ENCODE results near the gene ODAD2.

The ODAD2 gene

DNA sequence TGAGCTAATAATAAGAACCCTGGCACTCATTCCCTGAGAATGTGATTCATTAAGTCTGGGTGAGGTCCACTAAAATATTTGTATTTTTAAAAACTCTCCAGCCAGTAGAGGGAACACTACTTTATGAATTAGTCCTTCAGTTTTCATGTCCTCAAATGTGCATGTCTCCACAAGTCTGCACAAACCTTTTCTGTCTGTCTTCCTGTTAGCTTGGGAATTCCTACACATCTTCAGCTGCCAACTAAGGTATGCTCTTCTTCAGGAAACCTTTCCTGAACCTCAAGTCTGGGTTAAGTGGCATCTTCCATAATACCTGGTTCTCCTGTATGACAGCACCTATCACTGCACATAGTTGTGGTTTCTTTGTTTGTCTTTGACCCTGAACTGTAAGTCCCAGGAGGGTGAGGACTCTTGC lies 133.7 kb downstream of the ODAD2 start:
- H3K27me3 ChIP-seq (replicated peaks; ENCODE audit: control insufficient read depth, insufficient read depth, low read length, poor library complexity, severe bottlenecking): no peaks in the 10 kb centered on the region
- H3K27ac ChIP-seq (ENCODE audit: insufficient read depth, low read length, poor library complexity, severe bottlenecking): no peak overlapping the region
- no peaks in the 10 kb centered on the region for H3K9me3 ChIP-seq (ENCODE audit: control insufficient read depth, low read length)

DNA sequence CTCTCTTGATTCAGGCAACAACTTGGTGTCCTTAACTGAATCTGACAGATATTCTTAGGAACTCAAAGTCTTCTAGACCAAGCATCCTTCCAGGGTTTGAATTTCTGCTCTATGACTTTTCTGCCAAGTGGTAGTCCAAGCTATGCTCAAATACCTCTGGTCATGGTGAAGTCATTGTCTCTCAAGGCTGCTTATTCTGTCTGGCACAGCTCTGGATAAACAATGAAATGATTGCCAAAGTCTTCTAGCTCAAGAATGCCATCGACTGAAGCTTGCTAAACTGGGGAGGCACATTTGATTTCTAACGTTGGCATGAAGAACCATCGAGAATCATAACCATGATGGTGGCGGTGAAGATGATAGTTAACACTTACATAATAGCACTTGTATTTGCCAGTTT lies 137.1 kb downstream of the ODAD2 start:
- Histone ChIP-seq H3K27ac (ENCODE audit: insufficient read depth, low read length, poor library complexity, severe bottlenecking) (no peak overlapping the region), H3K4me3 (ENCODE audit: insufficient read depth, low read depth, low read length, poor library complexity, severe bottlenecking) (no peak overlapping the region), H3K27me3 (replicated peaks; ENCODE audit: control insufficient read depth, insufficient read depth, low read length, poor library complexity, severe bottlenecking) (no peaks in the 10 kb centered on the region), H3K9me3 (ENCODE audit: control insufficient read depth, low read length) (no peaks in the 10 kb centered on the region), H3K36me3 (ENCODE audit: control insufficient read depth, insufficient read depth, low read length) (no peaks in the 10 kb centered on the region), H3K4me1 (ENCODE audit: control insufficient read depth, insufficient read depth, low read length, poor library complexity, severe bottlenecking) (no peaks in the 10 kb centered on the region)
- no peak for DNase-seq

More for the DNA sequence above, 133.7 kb downstream of the ODAD2 start:
- Histone ChIP-seq H3K4me3 (ENCODE audit: insufficient read depth, low read depth, low read length, poor library complexity, severe bottlenecking) (no peak overlapping the region), H3K36me3 (ENCODE audit: control insufficient read depth, insufficient read depth, low read length) (no peaks in the 10 kb centered on the region), H3K4me1 (ENCODE audit: control insufficient read depth, insufficient read depth, low read length, poor library complexity, severe bottlenecking) (no peaks in the 10 kb centered on the region)
- DNase-seq: no peak

DNA sequence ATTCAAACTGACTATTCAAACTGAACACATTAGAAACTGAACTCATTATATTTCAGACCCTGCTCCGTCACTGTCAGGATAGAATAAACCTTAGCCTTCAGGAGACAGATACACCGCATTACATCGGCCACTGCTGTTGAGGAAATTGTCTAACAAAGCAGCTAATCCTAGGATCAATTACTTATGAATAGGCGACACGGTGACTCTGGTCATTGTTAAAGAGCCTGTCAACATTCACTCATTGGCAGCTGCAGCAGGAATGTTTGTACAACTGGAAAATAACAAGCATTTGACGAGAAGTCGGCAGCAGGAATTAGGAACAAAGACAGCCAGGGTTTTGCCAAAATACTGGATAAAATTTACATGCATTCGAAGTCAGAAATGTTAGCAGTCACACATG lies 141.3 kb downstream of the ODAD2 start:
- DNase-seq: no peak
- Histone ChIP-seq H3K27me3 (replicated peaks; ENCODE audit: control insufficient read depth, insufficient read depth, low read length, poor library complexity, severe bottlenecking) (no peaks in the 10 kb centered on the region), H3K9me3 (ENCODE audit: control insufficient read depth, low read length) (no peaks in the 10 kb centered on the region), H3K27ac (ENCODE audit: insufficient read depth, low read length, poor library complexity, severe bottlenecking) (no peak overlapping the region), H3K4me1 (ENCODE audit: control insufficient read depth, insufficient read depth, low read length, poor library complexity, severe bottlenecking) (no peaks in the 10 kb centered on the region), H3K4me3 (ENCODE audit: insufficient read depth, low read depth, low read length, poor library complexity, severe bottlenecking) (no peak overlapping the region), H3K36me3 (ENCODE audit: control insufficient read depth, insufficient read depth, low read length) (no peaks in the 10 kb centered on the region)

DNA sequence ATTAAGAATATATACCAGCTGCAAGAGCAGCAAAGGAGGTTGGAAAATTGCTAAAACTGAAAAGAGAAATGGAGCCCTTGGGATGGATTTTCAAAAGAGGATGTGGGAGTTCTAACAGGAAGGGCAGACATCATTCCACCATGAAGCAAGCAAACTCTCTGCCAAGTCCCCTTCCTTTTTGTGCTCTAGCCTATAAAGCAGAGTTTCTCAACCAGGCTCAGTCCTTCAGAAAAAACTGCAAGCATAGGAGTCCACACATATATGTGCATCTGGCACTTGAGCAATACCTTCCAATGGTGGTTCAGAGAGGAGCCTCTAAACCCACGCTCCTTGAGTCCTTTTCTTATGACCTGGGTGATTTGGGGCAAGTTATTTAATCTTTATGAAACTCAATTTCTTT lies 154.7 kb downstream of the ODAD2 start:
- H3K4me1 ChIP-seq (ENCODE audit: control insufficient read depth, insufficient read depth, low read length, poor library complexity, severe bottlenecking): no peaks in the 10 kb centered on the region
- H3K27me3 ChIP-seq (replicated peaks; ENCODE audit: control insufficient read depth, insufficient read depth, low read length, poor library complexity, severe bottlenecking): no peaks in the 10 kb centered on the region
- no peaks in the 10 kb centered on the region for H3K9me3 ChIP-seq (ENCODE audit: control insufficient read depth, low read length)
- H3K27ac ChIP-seq (ENCODE audit: insufficient read depth, low read length, poor library complexity, severe bottlenecking): no peak overlapping the region
- DNase-seq: no peak
- no peak overlapping the region for H3K4me3 ChIP-seq (ENCODE audit: insufficient read depth, low read depth, low read length, poor library complexity, severe bottlenecking)
- no peaks in the 10 kb centered on the region for H3K36me3 ChIP-seq (ENCODE audit: control insufficient read depth, insufficient read depth, low read length)

DNA sequence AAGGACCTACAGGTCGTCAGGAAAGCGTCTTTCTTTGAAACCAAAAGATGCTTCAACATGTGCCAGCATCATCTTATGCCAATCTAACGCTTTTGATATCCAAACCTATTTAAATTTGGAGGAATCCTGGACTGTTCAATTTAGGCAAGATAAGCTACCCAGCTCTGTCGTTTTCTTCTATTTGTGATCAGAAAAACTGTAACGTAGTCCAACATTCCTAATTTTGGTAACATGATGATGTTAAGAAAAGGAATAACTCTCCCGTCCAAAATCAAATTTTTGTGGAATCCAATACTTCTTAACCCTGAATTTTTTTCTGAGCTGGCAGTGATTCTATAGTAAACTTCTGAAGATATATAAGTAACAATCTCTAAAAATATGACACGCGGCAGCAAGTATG lies 160.0 kb downstream of the ODAD2 start:
- DNase-seq: no peak
- H3K4me3 ChIP-seq (ENCODE audit: insufficient read depth, low read depth, low read length, poor library complexity, severe bottlenecking): no peak overlapping the region
- no peak overlapping the region for H3K27ac ChIP-seq (ENCODE audit: insufficient read depth, low read length, poor library complexity, severe bottlenecking)
- H3K4me1 ChIP-seq (ENCODE audit: control insufficient read depth, insufficient read depth, low read length, poor library complexity, severe bottlenecking): no peaks in the 10 kb centered on the region
- H3K27me3 ChIP-seq (replicated peaks; ENCODE audit: control insufficient read depth, insufficient read depth, low read length, poor library complexity, severe bottlenecking): no peaks in the 10 kb centered on the region
- no peaks in the 10 kb centered on the region for H3K9me3 ChIP-seq (ENCODE audit: control insufficient read depth, low read length)
- H3K36me3 ChIP-seq (ENCODE audit: control insufficient read depth, insufficient read depth, low read length): no peaks in the 10 kb centered on the region

DNA sequence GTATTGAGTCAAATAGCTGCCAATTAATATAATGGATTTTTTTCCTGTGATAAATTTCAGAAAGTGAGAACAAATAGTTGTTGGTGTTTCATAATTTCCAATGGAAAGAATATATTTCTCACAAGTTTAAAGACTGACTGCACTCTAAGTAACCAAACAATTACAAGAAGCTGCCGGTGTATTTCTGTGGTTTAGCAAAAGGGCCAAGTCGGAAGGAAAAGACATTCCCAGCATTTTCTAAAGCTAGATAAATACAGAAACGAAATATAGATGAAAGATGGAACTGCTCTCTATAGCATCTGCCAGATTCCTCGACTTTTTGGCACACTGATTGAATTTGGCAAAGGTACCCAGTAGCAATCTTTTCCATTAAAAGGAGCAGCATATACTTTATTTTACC lies 160.5 kb downstream of the ODAD2 start:
- no peaks in the 10 kb centered on the region for H3K4me1 ChIP-seq (ENCODE audit: control insufficient read depth, insufficient read depth, low read length, poor library complexity, severe bottlenecking)
- no peak for DNase-seq
- no peak overlapping the region for H3K27ac ChIP-seq (ENCODE audit: insufficient read depth, low read length, poor library complexity, severe bottlenecking)

DNA sequence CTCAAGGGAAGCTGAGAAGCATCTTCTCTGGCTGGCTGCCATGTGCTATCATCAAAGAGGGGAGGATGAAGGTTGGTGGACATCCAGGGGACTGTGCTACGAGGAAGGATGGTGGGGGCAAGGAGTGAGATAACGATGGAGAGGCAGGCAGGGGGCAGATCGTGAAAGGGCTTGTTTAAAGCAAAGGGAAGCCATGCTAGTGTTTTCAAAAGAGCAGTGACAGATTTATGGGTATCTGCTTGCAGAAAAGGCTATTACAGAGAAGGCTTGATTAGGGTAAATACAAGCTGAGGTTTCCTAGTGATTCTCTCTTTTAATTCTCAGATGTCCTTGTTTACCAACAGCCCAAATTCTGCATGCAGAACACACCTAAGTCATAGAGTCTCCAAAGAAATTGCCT lies 164.4 kb downstream of the ODAD2 start:
- Histone ChIP-seq H3K27ac (ENCODE audit: insufficient read depth, low read length, poor library complexity, severe bottlenecking) (no peak overlapping the region), H3K36me3 (ENCODE audit: control insufficient read depth, insufficient read depth, low read length) (no peaks in the 10 kb centered on the region), H3K27me3 (replicated peaks; ENCODE audit: control insufficient read depth, insufficient read depth, low read length, poor library complexity, severe bottlenecking) (no peaks in the 10 kb centered on the region), H3K9me3 (ENCODE audit: control insufficient read depth, low read length) (no peaks in the 10 kb centered on the region), H3K4me3 (ENCODE audit: insufficient read depth, low read depth, low read length, poor library complexity, severe bottlenecking) (no peak overlapping the region), H3K4me1 (ENCODE audit: control insufficient read depth, insufficient read depth, low read length, poor library complexity, severe bottlenecking) (no peaks in the 10 kb centered on the region)
- no peak for DNase-seq

More for the DNA sequence above, 160.5 kb downstream of the ODAD2 start:
- H3K36me3 ChIP-seq (ENCODE audit: control insufficient read depth, insufficient read depth, low read length): no peaks in the 10 kb centered on the region
- no peaks in the 10 kb centered on the region for H3K9me3 ChIP-seq (ENCODE audit: control insufficient read depth, low read length)
- no peak overlapping the region for H3K4me3 ChIP-seq (ENCODE audit: insufficient read depth, low read depth, low read length, poor library complexity, severe bottlenecking)
- no peaks in the 10 kb centered on the region for H3K27me3 ChIP-seq (replicated peaks; ENCODE audit: control insufficient read depth, insufficient read depth, low read length, poor library complexity, severe bottlenecking)

DNA sequence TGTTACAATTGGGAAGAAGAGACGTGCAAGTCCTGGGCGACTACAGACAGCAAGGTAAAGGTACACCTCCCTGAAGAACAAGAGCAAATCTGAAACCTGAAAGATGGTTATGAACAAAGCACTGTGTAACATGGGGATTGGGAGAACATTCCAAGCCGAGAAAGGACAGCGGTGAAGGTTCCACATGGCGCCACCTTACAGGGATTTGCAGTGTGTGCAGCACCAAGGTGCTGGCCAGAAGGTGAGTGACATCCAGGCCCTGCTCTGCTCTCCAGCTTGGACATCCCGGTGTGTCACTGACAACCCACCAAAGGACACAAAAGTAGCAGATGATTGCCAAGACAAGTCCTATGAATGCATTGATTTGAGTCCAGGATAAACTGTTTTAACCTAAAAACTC lies 165.1 kb downstream of the ODAD2 start:
- no peak for DNase-seq
- no peak overlapping the region for H3K27ac ChIP-seq (ENCODE audit: insufficient read depth, low read length, poor library complexity, severe bottlenecking)
- no peaks in the 10 kb centered on the region for H3K27me3 ChIP-seq (replicated peaks; ENCODE audit: control insufficient read depth, insufficient read depth, low read length, poor library complexity, severe bottlenecking)
- H3K36me3 ChIP-seq (ENCODE audit: control insufficient read depth, insufficient read depth, low read length): no peaks in the 10 kb centered on the region
- H3K4me3 ChIP-seq (ENCODE audit: insufficient read depth, low read depth, low read length, poor library complexity, severe bottlenecking): no peak overlapping the region
- H3K4me1 ChIP-seq (ENCODE audit: control insufficient read depth, insufficient read depth, low read length, poor library complexity, severe bottlenecking): no peaks in the 10 kb centered on the region
- no peaks in the 10 kb centered on the region for H3K9me3 ChIP-seq (ENCODE audit: control insufficient read depth, low read length)

DNA sequence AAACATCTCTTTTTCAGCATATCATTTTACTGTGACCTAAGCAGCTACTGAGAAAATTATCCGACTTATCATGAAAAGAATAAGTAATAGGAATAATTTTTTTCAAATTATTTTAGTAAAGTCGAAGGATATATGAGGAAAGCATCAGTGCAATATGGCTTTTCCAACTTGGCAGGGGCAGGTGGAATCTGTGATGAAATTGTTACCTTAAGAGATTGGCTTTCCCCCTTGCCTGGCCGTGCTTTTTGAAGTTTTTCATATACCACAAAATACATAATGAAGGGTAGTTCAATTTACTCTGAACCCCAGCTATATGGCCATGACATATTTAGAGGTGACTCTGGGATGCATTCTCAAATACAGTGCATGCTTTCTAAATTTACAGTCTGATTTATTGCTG lies 166.1 kb downstream of the ODAD2 start:
- no peaks in the 10 kb centered on the region for H3K9me3 ChIP-seq (ENCODE audit: control insufficient read depth, low read length)
- no peak overlapping the region for H3K4me3 ChIP-seq (ENCODE audit: insufficient read depth, low read depth, low read length, poor library complexity, severe bottlenecking)
- no peaks in the 10 kb centered on the region for H3K4me1 ChIP-seq (ENCODE audit: control insufficient read depth, insufficient read depth, low read length, poor library complexity, severe bottlenecking)
- no peaks in the 10 kb centered on the region for H3K36me3 ChIP-seq (ENCODE audit: control insufficient read depth, insufficient read depth, low read length)
- no peak overlapping the region for H3K27ac ChIP-seq (ENCODE audit: insufficient read depth, low read length, poor library complexity, severe bottlenecking)
- H3K27me3 ChIP-seq (replicated peaks; ENCODE audit: control insufficient read depth, insufficient read depth, low read length, poor library complexity, severe bottlenecking): no peaks in the 10 kb centered on the region
- no peak for DNase-seq

DNA sequence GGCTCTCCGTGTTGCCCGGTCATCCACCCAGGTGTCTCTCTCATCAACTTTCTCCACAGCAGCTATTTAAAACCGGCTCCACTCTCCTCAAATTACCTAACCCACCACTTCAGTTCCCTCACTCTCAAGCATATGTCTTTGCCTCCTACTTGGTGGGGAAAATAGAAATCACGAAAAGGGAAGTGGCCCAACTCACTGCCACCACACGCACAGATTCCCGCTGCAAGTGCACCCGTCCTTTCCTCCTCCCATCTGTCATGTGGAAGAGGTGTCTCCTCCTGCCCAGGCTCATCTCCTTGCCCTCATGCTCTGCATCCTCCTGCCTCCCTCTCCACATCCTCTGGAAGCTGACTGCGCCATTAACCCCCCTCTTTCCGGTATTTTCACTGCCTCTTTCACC lies 172.5 kb downstream of the ODAD2 start:
- Histone ChIP-seq H3K9me3 (ENCODE audit: control insufficient read depth, low read length) (no peaks in the 10 kb centered on the region), H3K27ac (ENCODE audit: insufficient read depth, low read length, poor library complexity, severe bottlenecking) (no peak overlapping the region), H3K27me3 (replicated peaks; ENCODE audit: control insufficient read depth, insufficient read depth, low read length, poor library complexity, severe bottlenecking) (no peaks in the 10 kb centered on the region), H3K4me1 (ENCODE audit: control insufficient read depth, insufficient read depth, low read length, poor library complexity, severe bottlenecking) (no peaks in the 10 kb centered on the region), H3K4me3 (ENCODE audit: insufficient read depth, low read depth, low read length, poor library complexity, severe bottlenecking) (no peak overlapping the region), H3K36me3 (ENCODE audit: control insufficient read depth, insufficient read depth, low read length) (no peaks in the 10 kb centered on the region)
- no peak for DNase-seq

DNA sequence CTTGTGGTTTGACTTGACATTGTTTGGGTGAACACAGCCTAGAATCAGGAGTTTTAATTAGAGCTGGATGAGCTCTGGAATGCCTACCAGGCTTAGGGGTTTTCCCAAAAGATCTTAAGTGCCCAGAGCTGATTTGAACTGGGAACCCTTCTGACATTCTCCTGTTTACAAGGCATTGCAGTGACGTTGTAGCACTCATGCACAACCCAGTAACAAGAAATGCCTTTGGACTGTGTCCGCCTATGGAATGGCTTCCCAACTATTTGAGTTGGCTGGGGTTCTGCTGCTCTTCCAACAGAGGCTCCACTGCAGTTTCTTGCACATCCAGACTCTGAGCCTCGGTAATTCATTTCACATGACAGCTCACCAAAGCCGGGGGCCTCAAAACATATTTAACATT lies 176.6 kb downstream of the ODAD2 start:
- no peak for DNase-seq
- H3K27ac ChIP-seq (ENCODE audit: insufficient read depth, low read length, poor library complexity, severe bottlenecking): no peak overlapping the region
- no peaks in the 10 kb centered on the region for H3K9me3 ChIP-seq (ENCODE audit: control insufficient read depth, low read length)
- H3K27me3 ChIP-seq (replicated peaks; ENCODE audit: control insufficient read depth, insufficient read depth, low read length, poor library complexity, severe bottlenecking): no peaks in the 10 kb centered on the region
- H3K4me3 ChIP-seq (ENCODE audit: insufficient read depth, low read depth, low read length, poor library complexity, severe bottlenecking): no peak overlapping the region
- H3K36me3 ChIP-seq (ENCODE audit: control insufficient read depth, insufficient read depth, low read length): no peaks in the 10 kb centered on the region
- H3K4me1 ChIP-seq (ENCODE audit: control insufficient read depth, insufficient read depth, low read length, poor library complexity, severe bottlenecking): no peaks in the 10 kb centered on the region

All from effector memory CD4-positive, alpha-beta T cell (primary cell).